ENCODE data around the gene PRRT1B. TPM values are rescaled to one million over a fixed set of nuclear protein-coding genes. Genes with fewer than 3 reads are reported as not detected.

The PRRT1B gene
- total RNA-seq, 1 donor from 2014 or later: not detected

DNA sequence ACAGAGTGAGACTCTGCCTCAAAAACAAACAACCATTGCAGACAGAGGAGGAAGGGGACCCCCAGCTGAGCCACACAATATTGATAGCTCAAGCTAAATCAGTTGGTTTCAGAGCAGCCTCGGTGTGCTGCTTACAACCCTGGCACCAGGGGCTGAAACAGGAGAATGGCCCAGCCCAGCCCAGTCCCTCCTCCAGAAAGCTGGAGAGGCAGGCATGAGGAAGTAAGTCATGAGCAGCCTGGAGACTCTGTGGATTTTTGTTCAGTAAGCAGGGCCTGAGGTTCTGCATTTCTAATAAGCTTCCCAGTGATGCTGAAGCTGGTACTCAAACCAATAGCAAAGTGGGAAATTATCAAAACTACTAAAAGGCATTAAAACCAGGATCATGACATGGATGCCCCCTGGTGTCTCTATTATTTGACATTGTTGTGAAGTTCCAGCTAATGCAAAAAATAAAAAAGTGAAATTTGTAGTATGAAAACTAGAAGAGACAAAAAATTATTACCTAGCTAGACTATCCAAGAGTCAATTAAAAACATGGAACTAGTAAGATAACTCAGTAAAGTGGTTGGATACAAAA is 14.2 kb downstream of the PRRT1B start:
- no peak overlapping the region for H3K4me3 Mint-ChIP-seq
- peaks cover 5% of the 10 kb centered on the region for H3K4me1 Mint-ChIP-seq
- no peak for TF ChIP-seq CTCF (IDR thresholded peaks at IDR 0.05; ENCODE audit: unreplicated experiment)
- peaks cover 3% of the 10 kb centered on the region for H3K36me3 Mint-ChIP-seq
- peaks cover 25% of the 10 kb centered on the region for H3K27me3 Mint-ChIP-seq (ENCODE audit: low read depth)
- peaks cover 13% of the 10 kb centered on the region for H3K9me3 Mint-ChIP-seq
- no peak overlapping the region for H3K27ac Mint-ChIP-seq
- DNase-seq (ENCODE audit: low spot score in 2 of 2, unreplicated experiment in 2 of 2): no peak

DNA sequence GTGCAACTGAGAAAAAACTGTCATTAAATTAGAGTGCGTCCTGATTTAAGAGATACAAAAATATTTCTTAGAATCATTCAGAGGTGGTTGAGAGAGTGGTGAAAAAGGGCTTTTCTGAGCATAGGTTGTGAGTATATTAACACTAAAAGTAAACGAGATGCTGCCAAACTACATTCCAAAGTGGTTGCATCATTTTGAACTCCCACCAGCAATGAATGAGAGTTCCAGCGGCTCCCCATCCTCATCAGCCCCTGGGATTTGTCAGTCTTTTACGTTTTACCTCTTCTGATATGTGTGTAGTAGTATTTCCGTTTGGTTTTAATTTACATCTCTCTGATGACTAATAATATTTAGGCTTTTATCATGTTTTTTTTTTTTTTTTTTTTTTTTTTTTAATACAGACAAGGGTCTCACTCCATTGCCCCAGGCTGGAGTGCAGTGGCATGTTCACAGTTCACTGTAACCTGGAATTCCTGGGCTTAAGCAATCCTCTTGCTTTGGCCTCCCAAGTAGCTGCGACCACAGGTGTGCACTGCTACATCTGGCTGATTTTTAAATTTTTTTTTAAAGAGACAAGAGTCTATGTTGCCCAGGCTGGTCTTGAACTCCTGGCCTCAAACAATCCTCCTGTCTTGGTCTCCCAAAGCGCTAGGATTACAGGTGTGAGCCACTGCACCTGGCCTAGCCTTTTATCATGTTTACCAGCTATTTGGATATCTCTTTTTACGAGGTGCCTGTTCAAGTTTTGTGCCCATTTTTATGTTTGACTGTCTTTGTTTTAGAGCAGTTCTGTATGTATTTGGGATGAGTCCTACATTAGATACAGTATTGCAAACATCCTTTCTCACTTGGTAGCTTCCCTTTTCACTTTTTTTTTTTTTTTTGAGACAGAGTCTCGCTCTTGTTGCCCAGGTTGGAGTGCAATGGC is 17.0 kb downstream of the PRRT1B start:
- no peak for TF ChIP-seq CTCF (IDR thresholded peaks at IDR 0.05; ENCODE audit: unreplicated experiment)
- peaks cover 13% of the 10 kb centered on the region for H3K9me3 Mint-ChIP-seq
- no peak for DNase-seq (ENCODE audit: low spot score in 2 of 2, unreplicated experiment in 2 of 2)
- H3K4me3 Mint-ChIP-seq: no peak overlapping the region
- peak overlapping the region; percentile 19 for H3K27ac Mint-ChIP-seq
- peaks cover 5% of the 10 kb centered on the region for H3K4me1 Mint-ChIP-seq
- no peaks in the 10 kb centered on the region for H3K27me3 Mint-ChIP-seq (ENCODE audit: low read depth)
- peaks cover 3% of the 10 kb centered on the region for H3K36me3 Mint-ChIP-seq

DNA sequence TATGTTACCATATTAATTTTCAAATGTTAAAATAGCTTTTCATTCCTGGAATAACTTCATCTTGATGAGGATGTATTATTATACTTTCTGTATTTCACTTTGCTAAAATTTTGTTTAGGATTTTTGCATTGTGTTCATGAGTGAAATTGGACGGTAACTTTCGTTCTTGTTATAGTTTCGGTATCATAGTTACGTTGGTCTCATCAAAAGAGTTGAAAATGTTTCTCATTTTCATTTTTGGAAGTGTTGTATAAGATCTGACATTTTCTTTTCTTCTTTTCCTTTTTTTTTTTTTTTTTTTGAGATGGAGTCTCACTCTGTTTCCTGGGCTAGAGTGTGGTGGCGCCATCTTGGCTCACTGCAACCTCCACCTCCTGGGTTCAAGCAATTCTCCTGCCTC is 20.0 kb downstream of the PRRT1B start:
- DNase-seq (ENCODE audit: low spot score in 2 of 2, unreplicated experiment in 2 of 2): no peak
- H3K4me3 Mint-ChIP-seq: no peak overlapping the region
- peaks cover 12% of the 10 kb centered on the region for H3K9me3 Mint-ChIP-seq
- peaks cover 11% of the 10 kb centered on the region for H3K36me3 Mint-ChIP-seq
- H3K27me3 Mint-ChIP-seq (ENCODE audit: low read depth): no peaks in the 10 kb centered on the region
- peaks cover 5% of the 10 kb centered on the region for H3K4me1 Mint-ChIP-seq
- TF ChIP-seq CTCF (IDR thresholded peaks at IDR 0.05; ENCODE audit: unreplicated experiment): no peak
- no peak overlapping the region for H3K27ac Mint-ChIP-seq

DNA sequence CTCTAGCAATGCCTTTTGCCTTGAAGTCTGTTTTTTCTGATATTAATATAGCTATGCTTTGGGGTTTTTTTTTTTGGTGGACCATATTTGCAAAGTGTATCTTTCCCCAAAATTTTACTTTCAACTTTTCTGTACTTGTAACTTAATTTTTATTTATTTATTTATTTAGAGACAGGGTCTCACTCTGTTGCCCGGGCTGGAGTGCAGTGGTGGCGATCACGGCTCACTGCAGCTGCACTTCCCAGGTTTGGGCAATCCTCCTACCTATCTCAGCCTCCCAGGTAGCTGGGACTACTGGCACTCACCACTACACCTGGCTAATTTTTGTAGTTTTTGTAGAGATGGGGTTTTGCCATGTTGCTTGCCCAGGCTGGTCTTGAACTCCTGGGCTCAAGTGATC is 20.8 kb downstream of the PRRT1B start:
- H3K27ac Mint-ChIP-seq: no peak overlapping the region
- no peaks in the 10 kb centered on the region for H3K27me3 Mint-ChIP-seq (ENCODE audit: low read depth)
- peaks cover 14% of the 10 kb centered on the region for H3K36me3 Mint-ChIP-seq
- peaks cover 5% of the 10 kb centered on the region for H3K4me1 Mint-ChIP-seq
- DNase-seq (ENCODE audit: low spot score in 2 of 2, unreplicated experiment in 2 of 2): no peak
- no peak for TF ChIP-seq CTCF (IDR thresholded peaks at IDR 0.05; ENCODE audit: unreplicated experiment)
- H3K9me3 Mint-ChIP-seq: peaks cover 8% of the 10 kb centered on the region
- no peak overlapping the region for H3K4me3 Mint-ChIP-seq

GRCh38 chr9:131567910-131568309 is 22.6 kb downstream of the PRRT1B start:
- DNase-seq (ENCODE audit: low spot score in 2 of 2, unreplicated experiment in 2 of 2): no peak
- H3K27ac Mint-ChIP-seq: no peak overlapping the region
- no peak overlapping the region for H3K4me3 Mint-ChIP-seq
- H3K4me1 Mint-ChIP-seq: no peaks in the 10 kb centered on the region
- H3K27me3 Mint-ChIP-seq (ENCODE audit: low read depth): no peaks in the 10 kb centered on the region
- TF ChIP-seq CTCF (IDR thresholded peaks at IDR 0.05; ENCODE audit: unreplicated experiment): no peak
- peaks cover 20% of the 10 kb centered on the region for H3K36me3 Mint-ChIP-seq
- peaks cover 3% of the 10 kb centered on the region for H3K9me3 Mint-ChIP-seq
